ENCODE results near the gene DNAJB6.
A peak's percentile ranks its signal among the peaks of the same experiment; 100 is the strongest.
"Not testable (repeated sequence)": the region's sequence is repeated elsewhere in the genome, so short reads cannot be mapped to it uniquely, and the experiment has no call there.

DNAJB6 gene

DNA sequence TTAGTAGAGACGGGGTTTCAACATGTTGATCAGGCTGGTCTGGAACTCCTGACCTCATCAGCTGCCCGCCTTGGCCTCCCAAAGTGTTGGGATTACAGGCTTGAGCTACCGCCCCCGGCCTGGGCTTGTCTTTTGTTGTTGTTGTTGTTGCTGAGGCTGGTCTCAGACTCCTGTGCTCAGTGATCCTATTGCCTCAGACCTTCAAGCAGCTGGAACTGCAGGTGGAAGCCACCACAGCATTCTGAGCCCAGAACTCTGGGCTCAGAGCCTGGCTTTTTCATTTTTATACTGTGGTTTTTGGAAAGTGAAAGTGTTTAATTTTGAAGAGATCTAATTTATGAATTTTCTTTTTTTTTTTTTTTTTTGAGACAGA, 16.2 kb upstream of the DNAJB6 start:
- H3K4me3 ChIP-seq (ENCODE audit: low read depth, low read length), result no peak overlapping the region

DNA sequence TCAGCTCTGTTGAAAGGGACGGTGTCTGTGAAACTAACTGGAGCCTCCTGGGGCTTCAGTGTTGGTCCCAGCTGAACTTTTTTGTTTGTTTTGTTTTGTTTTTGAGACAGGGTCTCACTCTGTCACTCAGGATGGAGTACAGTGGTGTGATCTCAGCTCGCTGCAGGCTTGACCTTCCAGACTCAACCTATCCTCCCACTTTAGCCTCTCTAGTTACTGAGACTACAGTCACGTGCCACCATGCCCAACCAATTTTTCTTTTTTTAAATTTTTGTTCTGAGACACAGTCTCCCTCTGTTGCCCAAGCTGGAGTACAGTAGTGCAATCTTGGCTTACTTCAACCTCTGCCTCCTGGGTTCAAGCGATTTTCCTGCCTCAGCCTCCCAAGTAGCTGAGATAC, 13.4 kb upstream of the DNAJB6 start:
- no peak overlapping the region for H3K4me3 ChIP-seq (ENCODE audit: low read depth, low read length)

DNA sequence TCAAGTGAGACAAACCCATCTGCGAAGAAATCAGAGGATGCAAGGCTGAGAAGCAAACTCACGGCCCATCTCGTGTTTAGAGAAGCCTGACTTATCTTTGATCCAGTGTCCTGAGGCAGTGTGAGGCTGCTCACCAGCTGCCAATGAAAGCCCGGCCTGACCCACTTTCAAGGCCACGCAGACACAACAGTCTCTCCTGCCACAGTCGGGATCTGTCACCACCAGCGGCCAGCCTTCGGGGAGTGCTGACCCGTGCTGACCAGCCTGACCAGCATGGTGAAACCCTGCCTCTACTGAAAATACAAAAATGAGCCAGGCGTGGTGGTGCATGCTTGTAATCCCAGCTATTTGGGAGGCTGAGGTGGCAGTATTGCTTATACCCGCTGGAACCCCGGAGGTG, 7.4 kb upstream of the DNAJB6 start:
- no peak overlapping the region for H3K4me3 ChIP-seq (ENCODE audit: low read depth, low read length)

DNA sequence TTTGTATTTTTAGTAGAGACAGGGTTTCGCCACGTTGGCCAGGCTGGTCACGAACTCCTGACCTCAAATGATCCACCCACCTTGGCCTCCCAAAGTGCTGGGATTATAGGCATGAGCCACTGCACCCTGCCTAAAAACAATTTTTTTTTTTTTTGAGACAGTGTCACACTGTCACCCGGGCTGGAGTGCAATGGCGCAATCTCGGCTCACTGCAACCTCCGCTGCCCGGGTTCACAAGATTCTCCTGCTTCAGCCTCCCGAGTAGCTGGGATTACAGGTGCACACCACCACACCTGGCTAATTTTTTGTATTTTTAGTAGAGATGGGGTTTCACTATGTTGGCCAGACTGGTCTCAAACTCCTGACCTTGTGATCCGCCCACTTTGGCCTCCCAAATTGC, 6.2 kb upstream of the DNAJB6 start:
- H3K4me3 ChIP-seq (ENCODE audit: low read depth, low read length), result not testable (repeated sequence)

DNA sequence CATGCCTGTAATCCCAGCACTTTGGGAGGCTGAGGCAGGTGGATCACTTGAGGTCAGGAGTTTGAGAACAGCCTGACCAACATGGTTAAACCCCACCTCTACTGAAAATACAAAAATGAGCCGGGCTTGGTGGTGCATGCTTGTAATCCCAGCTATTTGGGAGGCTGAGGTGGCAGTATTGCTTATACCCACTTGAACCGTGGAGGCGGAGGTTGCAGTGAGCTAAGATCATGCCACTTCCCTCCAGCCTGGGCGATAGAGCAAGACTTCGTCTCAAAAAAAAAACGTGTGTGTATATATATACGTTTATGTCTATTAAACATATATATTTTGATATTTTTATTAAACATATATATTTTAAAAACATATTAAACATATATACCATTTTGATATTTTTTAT, 5.8 kb upstream of the DNAJB6 start:
- not testable (repeated sequence) for H3K4me3 ChIP-seq (ENCODE audit: low read depth, low read length)

DNA sequence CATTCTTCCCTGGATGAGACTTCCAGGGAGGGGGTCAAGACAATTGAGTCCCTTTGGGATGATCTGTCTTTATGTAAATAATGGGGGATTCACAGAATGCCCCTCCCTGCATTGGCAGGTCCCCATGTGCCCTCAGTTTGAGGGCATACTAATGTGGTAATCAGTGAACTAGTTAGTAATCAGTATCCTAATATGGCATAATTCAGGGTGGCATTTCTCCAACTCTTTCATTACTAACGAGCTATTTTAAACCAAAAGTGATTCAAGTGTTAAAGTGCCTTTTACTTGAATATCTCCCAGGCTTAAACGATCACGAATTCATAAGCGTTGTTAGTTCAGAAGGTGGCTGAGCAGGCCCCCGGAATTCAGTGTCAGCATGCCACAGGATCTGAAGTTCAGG, 1.6 kb upstream of the DNAJB6 start:
- no peak overlapping the region for H3K4me3 ChIP-seq (ENCODE audit: low read depth, low read length)

DNA sequence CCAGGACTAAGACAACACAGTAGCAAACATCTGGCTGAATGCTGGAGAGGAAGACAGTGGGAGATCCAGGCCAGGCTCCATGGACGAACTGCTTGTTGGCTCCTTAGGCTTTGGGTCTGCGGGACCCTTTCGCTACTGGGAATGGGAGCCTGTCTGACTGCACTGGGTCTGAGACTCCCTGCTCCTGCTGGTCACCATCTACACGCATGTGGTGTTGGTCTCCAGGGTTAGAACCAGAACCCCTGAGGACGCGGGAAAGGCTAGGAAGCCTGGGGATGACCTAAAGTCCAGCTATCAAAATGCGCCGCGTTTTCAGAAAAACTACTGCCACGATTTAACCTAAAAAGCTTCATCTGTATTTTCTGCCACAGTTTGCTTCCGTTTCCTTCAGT, 817 bp upstream of the DNAJB6 start:
- H3K4me3 ChIP-seq (ENCODE audit: low read depth, low read length), result peak overlapping the region; percentile 45

DNA sequence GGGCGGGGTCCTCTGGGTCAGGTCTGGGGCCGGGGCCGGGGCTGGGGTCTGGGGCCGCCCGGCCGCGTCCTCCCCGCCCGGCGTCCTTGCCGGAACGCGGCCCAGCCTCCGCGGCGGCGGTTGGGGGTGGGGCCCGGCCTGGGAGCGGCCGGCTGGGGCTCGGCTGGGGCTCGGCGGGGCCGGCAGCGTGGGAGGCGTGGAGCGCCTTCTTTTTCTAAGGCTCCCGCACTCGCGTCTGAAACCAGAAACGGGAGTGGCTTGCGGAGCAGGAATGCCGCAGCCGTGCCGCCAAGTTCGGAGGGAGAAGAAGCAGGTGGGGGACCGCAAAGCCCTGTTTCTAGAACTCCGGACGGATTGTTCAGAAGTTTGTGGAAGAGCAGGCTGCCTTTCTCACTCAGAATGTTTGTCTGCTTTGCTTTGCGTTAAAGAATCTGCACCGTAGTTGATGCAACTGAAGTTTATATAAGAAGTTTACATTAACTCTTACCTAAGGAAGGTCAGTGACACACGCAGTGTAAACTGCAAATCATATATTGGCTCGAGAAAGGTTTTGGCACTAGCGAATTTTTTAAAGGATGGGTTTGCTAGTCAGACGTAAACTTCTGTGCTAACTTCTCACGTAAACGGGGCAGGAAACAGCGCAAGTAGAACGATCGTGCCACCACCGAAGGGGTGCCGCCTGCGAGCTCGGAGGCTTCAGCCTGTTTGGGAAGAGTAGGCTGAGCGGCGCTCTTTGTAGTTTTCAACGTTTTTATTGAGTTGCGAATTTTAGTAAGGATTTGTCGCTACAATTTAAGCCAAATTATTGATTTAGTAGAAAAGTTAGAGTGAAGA, 729 bp downstream of the DNAJB6 start:
- peak overlapping the region; percentile 98 for H3K4me3 ChIP-seq (ENCODE audit: low read depth, low read length)

DNA sequence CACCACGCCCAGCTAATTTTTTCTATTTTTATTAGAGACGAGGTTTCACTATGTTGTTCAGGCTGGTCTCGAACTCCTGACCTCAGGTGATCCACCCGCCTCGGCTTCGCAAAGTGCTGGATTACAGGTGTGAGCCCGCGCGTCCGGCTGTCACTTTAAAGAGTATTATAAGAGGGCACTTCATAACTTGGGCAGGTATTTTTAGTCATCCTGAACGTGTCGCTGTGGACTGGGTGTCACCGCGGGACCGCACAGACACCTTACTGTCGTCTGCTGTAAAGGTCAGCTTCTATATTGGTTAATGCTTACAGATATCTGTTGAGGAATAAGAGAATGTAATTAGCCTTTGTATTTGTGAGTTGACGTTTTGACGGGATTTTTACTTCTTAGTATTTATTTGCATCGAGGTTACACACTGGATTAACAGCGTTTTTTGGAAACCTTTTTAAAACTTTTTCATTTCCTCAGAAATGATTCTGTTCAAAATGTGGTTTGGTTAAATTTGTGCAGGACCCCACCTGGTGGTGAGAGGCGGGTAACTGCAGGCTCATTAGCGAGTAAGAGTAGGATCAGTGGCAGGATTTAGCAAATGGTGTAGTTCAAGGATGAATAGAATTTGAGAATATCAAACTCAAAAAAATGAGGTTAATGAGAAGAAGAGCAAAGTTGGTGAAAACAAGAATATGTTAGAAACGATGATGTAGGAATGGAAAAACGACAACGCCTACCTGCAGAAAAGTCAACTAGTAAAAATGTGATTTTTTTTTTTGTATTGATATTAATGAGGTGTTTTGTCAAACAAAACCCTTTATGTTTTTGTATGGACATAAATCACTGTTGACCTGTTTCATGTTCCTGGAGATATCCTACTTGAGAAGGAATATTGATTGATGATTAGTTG, 3.2 kb downstream of the DNAJB6 start:
- peak overlapping the region; percentile 25 for H3K4me3 ChIP-seq (ENCODE audit: low read depth, low read length)

DNA sequence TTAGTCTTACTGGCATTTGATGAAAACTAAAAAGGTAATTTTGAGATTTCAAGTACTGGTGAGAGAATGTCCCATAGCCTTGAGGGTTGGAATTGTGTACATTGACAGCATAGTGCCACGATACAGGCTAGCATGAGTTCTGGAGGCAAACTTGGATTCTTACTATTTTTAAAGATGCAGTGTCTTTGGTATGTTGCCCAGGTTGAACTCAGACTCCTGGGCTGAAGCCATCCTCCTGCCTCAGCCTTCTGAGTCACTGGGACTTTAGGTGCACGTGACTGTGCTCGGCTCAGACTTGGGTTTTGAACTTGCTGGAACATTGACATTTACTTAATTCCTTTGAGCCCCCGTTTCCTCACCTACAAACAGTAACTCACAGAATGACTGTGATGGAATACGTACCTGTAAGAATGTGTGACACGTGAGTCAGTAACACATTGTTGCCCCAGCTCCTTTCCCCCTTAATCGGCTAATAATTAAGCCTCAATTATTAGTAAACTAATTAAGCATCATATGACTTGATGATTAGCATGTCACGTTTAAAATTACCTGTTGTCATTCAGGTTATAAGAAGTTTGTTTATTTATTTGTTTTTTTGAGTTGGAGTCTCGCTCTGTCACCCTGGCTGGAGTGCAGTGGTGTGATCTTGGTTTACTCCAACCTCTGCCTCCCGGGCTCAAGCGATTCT, 10.6 kb downstream of the DNAJB6 start:
- H3K4me3 ChIP-seq (ENCODE audit: low read depth, low read length), result no peak overlapping the region

DNA sequence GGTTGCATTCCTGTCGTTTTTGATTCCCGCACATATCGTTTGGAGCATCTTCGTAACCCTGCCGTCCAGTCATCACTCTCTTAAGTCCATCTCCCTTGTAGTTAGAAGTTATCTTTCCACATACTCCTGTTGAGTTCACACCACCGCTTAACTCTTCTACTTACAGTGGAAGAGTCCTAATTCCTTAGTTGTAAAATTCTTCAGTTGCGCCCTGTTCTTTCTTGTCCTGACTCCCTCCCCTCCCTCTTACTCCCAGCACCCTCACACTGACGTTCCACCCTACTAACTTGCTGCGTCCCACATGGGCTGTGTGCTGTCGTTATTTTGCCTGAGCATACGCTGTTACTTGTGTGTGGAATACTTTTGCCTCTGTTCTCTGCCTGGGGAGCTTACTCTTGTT, 11.7 kb downstream of the DNAJB6 start:
- H3K4me3 ChIP-seq (ENCODE audit: low read depth, low read length), result no peak overlapping the region

DNA sequence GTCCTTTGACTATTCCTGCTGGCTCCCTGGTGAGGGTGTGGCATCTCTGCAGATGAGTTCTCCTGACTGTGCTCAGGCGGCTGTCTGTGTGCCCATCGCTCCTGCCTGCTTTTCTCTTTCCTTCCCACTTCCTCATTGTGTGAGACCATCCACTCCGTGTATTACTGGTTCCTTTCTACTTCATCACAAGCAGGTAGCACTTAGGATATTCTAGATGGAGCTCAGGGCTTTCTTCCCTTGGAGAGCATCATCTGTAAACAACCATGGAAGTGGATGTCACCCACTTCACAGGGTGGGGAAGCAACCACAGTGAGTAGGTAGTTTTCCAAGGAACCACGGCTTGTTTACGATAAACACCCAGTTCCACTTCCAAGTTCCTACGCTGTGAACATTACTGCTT, 15.7 kb downstream of the DNAJB6 start:
- H3K4me3 ChIP-seq (ENCODE audit: low read depth, low read length), result no peak overlapping the region

DNA sequence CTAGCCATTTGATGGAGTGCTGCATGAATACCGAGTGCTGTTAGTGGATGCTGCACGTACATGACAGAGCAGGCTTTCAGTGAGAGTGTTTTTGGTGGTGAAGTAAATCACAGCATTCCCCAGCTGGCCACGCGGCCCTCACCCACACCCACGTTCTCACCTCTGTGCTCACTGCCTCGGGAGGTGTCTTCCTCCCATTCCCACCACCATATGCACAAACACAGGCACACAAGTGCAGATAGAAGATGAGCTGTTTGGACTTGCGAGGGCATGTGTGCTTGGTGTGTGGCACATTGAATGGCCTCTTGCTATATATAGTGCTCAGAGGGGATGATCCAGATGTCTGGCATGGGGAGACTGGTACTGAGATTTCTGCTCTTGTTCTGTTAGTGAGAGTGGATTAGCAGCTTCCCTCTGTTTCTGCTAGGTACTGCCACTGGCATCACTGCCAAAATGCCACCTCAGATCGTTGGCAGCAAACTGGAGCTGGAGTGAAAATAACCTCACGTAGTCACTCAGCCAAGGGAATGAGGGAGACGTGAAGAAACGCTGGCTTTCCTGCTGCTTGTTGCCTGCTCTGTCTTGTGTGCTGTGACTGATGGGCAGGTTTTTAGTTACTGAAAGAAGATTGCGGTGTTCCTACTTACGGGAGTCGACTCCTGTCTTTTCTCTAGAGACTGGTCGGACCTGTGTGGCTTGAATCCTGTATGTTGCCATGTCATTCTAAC, 19.1 kb downstream of the DNAJB6 start:
- no peak overlapping the region for H3K4me3 ChIP-seq (ENCODE audit: low read depth, low read length)

DNA sequence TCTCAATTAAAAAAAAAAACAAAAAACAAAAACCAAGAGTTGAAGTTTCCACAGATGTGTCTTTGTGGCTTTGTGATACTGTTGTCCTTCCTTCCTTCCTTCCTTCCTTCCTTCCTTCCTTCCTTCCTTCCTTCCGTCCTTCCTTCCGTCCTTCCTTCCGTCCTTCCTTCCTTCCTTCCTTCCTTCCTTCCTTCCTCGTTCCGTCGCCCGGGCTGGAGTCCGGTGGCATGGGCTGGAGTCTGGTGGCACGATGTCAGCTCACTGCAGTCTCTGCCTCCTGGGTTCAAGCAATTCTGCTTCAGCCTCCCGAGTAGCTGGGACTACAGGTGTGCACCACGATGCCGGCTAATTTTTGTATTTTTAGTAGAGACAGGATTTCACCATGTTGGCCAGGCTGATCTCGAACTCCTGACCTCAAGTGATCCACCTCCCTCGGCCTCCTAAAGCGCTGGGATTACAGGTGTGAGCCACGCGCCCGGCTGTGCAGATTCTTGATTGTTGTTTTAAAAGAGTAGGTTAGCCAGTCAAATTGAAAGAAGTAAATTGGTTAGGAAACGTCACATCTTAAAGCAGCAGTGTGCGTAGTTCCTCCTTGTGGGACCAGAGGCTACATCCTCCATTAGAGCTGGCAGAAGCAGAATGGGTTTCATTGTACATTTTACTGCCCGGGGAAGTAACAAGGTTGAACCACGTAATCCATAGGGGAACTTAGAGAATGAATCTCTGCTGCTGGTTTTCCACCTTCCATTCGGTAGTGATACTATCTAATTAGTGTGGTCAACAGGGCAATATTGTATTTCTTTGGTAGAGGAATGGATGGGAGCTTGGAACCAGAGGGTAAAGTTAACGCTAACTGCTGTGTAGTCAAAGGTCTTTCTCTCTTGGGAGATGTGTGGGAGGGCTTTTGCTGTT, 20.6 kb downstream of the DNAJB6 start:
- H3K4me3 ChIP-seq (ENCODE audit: low read depth, low read length), result no peak overlapping the region

DNA sequence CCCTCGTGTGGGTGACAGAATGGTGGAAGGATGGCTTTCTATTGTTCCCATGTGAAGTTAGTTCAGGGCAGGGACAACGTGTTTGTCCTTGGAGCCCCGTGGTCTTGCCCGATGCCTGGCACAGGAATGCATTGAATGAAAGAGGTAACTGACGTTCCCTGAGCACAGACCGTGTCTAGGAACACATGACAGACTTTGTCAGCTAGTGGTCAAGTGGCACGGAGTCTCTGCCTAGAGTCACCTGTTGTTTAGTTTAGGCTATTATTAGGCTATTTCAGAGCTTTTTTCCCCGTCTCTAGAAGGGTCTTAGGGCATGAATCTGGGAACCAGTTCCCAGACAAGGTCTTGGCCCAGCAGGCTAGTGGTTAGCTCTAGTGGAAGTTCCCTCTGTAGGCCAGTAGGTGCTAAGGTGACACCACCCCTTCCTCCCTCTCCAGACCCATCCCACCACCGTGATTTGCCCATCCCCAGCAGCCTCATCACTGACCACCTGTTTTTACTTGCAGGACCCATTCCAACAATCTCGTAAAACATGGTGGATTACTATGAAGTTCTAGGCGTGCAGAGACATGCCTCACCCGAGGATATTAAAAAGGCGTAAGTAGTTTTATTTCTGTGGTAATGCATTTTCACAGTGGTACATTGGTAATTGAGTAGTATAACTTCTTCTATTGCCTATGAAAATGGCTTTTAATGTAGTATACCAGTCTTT, 21.4 kb downstream of the DNAJB6 start:
- no peak overlapping the region for H3K4me3 ChIP-seq (ENCODE audit: low read depth, low read length)

DNA sequence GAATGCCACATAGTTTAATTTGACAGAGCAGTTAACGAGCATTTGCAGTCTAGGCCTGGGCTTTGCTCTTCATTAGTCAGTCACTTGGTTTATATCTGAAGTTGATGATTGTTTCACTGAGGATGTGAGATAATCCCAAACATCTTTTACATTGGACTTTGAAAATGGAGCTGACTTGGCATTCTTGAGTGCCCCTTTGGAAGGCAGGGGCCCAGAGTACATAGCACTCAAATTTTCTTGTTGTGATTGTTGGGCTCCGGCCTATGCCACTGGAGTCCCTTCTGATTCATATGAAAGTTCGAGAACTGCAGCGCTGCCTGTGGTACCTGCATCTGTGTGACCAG, 21.9 kb downstream of the DNAJB6 start:
- H3K4me3 ChIP-seq (ENCODE audit: low read depth, low read length), result no peak overlapping the region

DNA sequence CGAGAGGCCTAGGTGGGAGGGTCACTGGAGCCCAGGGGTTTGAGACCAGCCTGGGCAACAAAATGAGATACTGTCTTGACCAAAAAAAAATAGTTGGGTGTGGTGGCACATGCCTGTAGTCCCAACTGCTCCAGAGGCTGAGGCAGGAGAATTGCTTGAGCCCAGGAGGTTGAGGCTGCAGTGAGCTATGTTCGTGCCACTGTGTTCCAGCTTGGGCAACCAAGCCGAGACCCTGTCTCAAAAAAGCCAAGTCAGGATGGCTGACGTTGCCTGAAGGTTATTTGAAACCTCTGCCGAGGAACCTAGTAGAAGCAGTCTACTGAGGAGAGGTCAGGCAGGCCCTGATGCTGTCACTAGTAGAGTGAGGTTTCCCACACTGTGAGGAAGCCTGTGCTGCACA, 22.8 kb downstream of the DNAJB6 start:
- no peak overlapping the region for H3K4me3 ChIP-seq (ENCODE audit: low read depth, low read length)

DNA sequence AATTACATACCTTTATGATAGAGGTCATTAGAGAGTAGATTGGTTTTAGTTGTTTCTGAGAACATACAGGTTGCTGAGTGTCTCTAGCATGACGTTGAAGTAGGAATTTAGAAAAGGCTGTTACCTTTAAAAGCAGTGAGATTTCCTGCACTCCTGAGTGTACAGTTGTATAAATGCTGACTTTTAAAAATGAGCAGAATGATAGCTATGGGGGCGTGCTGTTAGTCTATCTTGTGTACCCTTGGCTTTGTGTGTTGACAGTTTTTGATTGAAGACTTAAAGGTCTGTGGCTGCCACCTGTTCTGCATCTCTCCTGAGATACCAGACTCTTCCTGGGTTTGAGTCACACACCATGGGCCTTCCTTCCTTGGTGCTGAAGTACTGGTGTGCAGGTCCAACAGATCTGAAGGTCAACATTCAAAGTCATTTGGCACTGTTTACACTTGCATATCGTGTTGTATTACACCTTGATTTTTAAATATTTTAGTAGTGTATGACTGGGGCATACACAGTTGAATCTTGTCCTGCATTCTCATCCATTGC, 23.8 kb downstream of the DNAJB6 start:
- H3K4me3 ChIP-seq (ENCODE audit: low read depth, low read length), result no peak overlapping the region

DNA sequence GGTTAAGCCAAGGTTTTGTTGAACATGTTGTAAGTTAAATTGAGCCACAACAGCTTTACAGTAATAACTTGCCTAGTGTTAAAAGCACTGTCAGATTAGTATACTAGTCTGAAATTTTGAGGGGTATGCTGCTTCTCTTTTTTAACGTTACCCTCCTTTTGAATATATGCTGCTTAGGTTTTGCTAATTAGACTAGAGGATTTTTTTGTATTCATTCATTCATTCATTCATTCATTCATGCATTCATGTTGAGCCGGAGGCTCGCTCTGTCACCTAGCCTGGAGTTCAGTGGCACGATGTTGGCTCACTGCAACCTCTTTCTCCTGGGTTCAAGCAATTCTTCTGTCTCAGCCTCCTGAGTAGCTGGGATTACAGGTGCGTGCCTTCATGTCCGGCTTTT, 24.7 kb downstream of the DNAJB6 start:
- H3K4me3 ChIP-seq (ENCODE audit: low read depth, low read length), result no peak overlapping the region
